K562 (cell line): Measurements from ENCODE around the gene ACSF3. TPM values are rescaled to one million over a fixed set of nuclear protein-coding genes. Genes with fewer than 3 reads are reported as not detected.

Source experiments
- ATAC-seq: fragments of 200-7000 bp; cut with Tn5 transposase; 3 replicates; pipeline ENCODE4 v1.9.1; 2020; ENCODE audit warnings: moderate library complexity
- BruUV-seq: library from RNA; stranded (reverse); fragments of 400-500 nt; replicated peaks from 2 replicates; lab custom pipeline; 2021; lab: Mats Ljungman, UMichigan
- CTCF ChIA-PET: fragments of 300-600 bp; formaldehyde crosslinking; extraction: SDS; loops from one replicate; lab custom pipeline; 2021; ENCODE audit warnings: low intra/inter-chr PET ratio; lab: Yijun Ruan, JAX
- POLR2A ChIA-PET: fragments of 300-600, 350-650 bp; sonication (Branson Sonifier 250); formaldehyde crosslinking; extraction: SDS; loops from one replicate; lab custom pipeline; 2021; ENCODE audit warnings: antibody characterized with exemption, inconsistent platforms; lab: Yijun Ruan, JAX
- DNase-seq, 4 experiments: peaks; one replicate each; pipeline versions ENCODE4 v3.0.0 to v3.0.0-alpha.2; 2011 to 2018; ENCODE audit warnings: low spot score in 3 of 4, mixed read lengths in 3 of 4; ENCODE audit errors: extremely low read depth in 1 of 4
- FAIRE-seq: peaks from 2 replicates; lab custom pipeline; 2011; peaks lifted over from hg19 to GRCh38; lab: Jason Lieb, UNC
- H2AFZ ChIP-seq: 2 replicates; pipeline ENCODE4 v1.6.0; 2011; ENCODE audit warnings: low read depth, low read length, control low read depth, inconsistent platforms
- H3K27ac ChIP-seq: fragments of 200-600 bp; 3 replicates; pipeline ENCODE4 v1.8.0; 2011; ENCODE audit warnings: low read depth, mild to moderate bottlenecking, control low read depth, inconsistent platforms, low read length, moderate library complexity, mixed read lengths; ENCODE audit errors: extremely low read depth
- H3K27me3 ChIP-seq, 2 experiments: fragments of 300-600 bp in 1 of 2; 2 replicates in 1 of 2; 3 replicates in 1 of 2; pipeline versions ENCODE4 v1.6.0 to v1.8.0; 2011; ENCODE audit warnings: inconsistent platforms in 2 of 2, low read length in 2 of 2, mild to moderate bottlenecking in 1 of 2, mixed read lengths in 1 of 2, moderate library complexity in 1 of 2; ENCODE audit not compliant: control insufficient read depth in 2 of 2, insufficient read depth in 2 of 2
- H3K36me3 ChIP-seq: fragments of 300-600 bp; 3 replicates; pipeline ENCODE4 v1.8.0; 2011; ENCODE audit warnings: mild to moderate bottlenecking, low read length, inconsistent platforms; ENCODE audit not compliant: control insufficient read depth, insufficient read depth
- H3K4me1 ChIP-seq, 2 experiments: fragments of 200-600 bp in 1 of 2; replicated peaks in 1 of 2; 2 replicates in 1 of 2; 3 replicates in 1 of 2; pipeline versions ENCODE4 v1.5.1 to v1.8.0; 2011; ENCODE audit warnings: inconsistent platforms in 2 of 2, low read length in 2 of 2, mild to moderate bottlenecking in 1 of 2, mixed read lengths in 1 of 2, moderate library complexity in 1 of 2; ENCODE audit not compliant: control insufficient read depth in 2 of 2, insufficient read depth in 2 of 2
- H3K4me2 ChIP-seq: 2 replicates; pipeline ENCODE4 v1.6.1; 2011; ENCODE audit warnings: low read length, control low read depth, inconsistent platforms, mixed read lengths; ENCODE audit not compliant: insufficient read depth
- H3K4me3 ChIP-seq: fragments of 200-600 bp; sonication (generic), shearing (Covaris generic); 2 replicates; pipeline ENCODE4 v1.5.1; 2016; ENCODE audit warnings: control low read depth, inconsistent platforms
- H3K79me2 ChIP-seq: fragments of 200-600 bp; 3 replicates; pipeline ENCODE4 v1.8.0; 2011; ENCODE audit warnings: low read length, inconsistent platforms; ENCODE audit not compliant: control insufficient read depth, insufficient read depth
- H3K9ac ChIP-seq, 2 experiments: 2 replicates each; pipeline versions ENCODE4 v1.6.0 to v1.6.1; 2011; ENCODE audit warnings: low read depth in 2 of 2, low read length in 2 of 2, control low read depth in 1 of 2, inconsistent platforms in 1 of 2, mild to moderate bottlenecking in 1 of 2, mixed read lengths in 1 of 2; ENCODE audit not compliant: insufficient read depth in 1 of 2
- H3K9me1 ChIP-seq: one replicate; pipeline ENCODE4 v1.6.0; 2011; ENCODE audit warnings: inconsistent platforms, mild to moderate bottlenecking, low read length, moderate library complexity; ENCODE audit not compliant: control insufficient read depth, insufficient read depth
- H3K9me3 ChIP-seq: replicated peaks from 2 replicates; pipeline ENCODE4 v1.5.1; 2011; ENCODE audit warnings: low read depth, low read length, inconsistent platforms; ENCODE audit not compliant: control insufficient read depth, insufficient read depth
- H4K20me1 ChIP-seq: replicated peaks from 2 replicates; pipeline ENCODE4 v1.6.1; 2011; ENCODE audit warnings: low read length, inconsistent platforms, mixed read lengths; ENCODE audit not compliant: control insufficient read depth, insufficient read depth
- CAMTA2 ChIP-seq: fragments of 250-450 bp; sonication (Bioruptor Pico); conservative IDR thresholded peaks from 2 replicates; pipeline ENCODE4 v1.5.1; 2022
- CHCHD3 ChIP-seq: fragments of 250-450 bp; sonication (Bioruptor Pico); IDR thresholded peaks from 2 replicates; pipeline ENCODE4 v2.1.2; 2022; ENCODE audit warnings: mild to moderate bottlenecking
- HCFC1 ChIP-seq: IDR thresholded peaks from 2 replicates; pipeline ENCODE4 v1.6.1; 2012; ENCODE audit warnings: low read depth, low read length, improper control_type of control experiment
- HDAC1 ChIP-seq, 2 experiments: fragments of 450-650 bp; IDR thresholded peaks; 2 replicates each; pipeline ENCODE4 v1.6.1; 2016 to 2017; ENCODE audit warnings: inconsistent platforms in 1 of 2, mild to moderate bottlenecking in 1 of 2, moderate library complexity in 1 of 2
- MCM7 ChIP-seq, 2 experiments: fragments of 450-650 bp; IDR thresholded peaks; 2 replicates each; pipeline ENCODE4 v1.6.1; 2016 to 2018
- MYC ChIP-seq, 2 experiments: fragments of 250-450 bp in 1 of 2; sonication (Bioruptor Pico) in 1 of 2; IDR thresholded peaks; 2 replicates each; pipeline versions ENCODE4 v1.5.1 to v1.6.1; 2012 to 2021; ENCODE audit warnings: low read depth in 2 of 2, borderline replicate concordance in 1 of 2, improper control_type of control experiment in 1 of 2, low read length in 1 of 2, mild to moderate bottlenecking in 1 of 2, moderate library complexity in 1 of 2
- PCBP1 ChIP-seq: fragments of 200-400 bp; formaldehyde crosslinking; IDR thresholded peaks from 2 replicates; pipeline ENCODE4 v1.6.1; 2018; ENCODE audit warnings: mild to moderate bottlenecking, low read depth, low read length; ENCODE audit not compliant: poor library complexity, severe bottlenecking
- RAD51 ChIP-seq: fragments of 450-650 bp; IDR thresholded peaks from 2 replicates; pipeline ENCODE4 v1.7.1; 2016; ENCODE audit warnings: low read depth, mild to moderate bottlenecking, borderline replicate concordance
- SPI1 ChIP-seq: IDR thresholded peaks from 2 replicates; pipeline ENCODE4 v1.6.1; 2011; ENCODE audit warnings: low read depth, low read length, control low read depth, borderline replicate concordance
- TAF15 ChIP-seq: fragments of 200-400 bp; formaldehyde crosslinking; IDR thresholded peaks from 2 replicates; pipeline ENCODE4 v1.6.1; 2017; ENCODE audit warnings: mild to moderate bottlenecking, low read depth, low read length, moderate library complexity
- TGIF2 ChIP-seq: sonication (generic); formaldehyde crosslinking; IDR thresholded peaks from 2 replicates; pipeline ENCODE4 v1.8.1; 2022; ENCODE audit warnings: mild to moderate bottlenecking, missing genetic modification reagents, moderate library complexity
- ZFP30 ChIP-seq: fragments of 250-450 bp; sonication (Bioruptor Pico); IDR thresholded peaks from 2 replicates; pipeline ENCODE4 v1.8.0; 2022; ENCODE audit warnings: moderate library complexity, mild to moderate bottlenecking, inconsistent platforms, borderline replicate concordance
- ZNF436 ChIP-seq: fragments of 250-450, 450-650 bp; sonication (Bioruptor Pico); formaldehyde crosslinking; IDR thresholded peaks from 2 replicates; pipeline ENCODE4 v1.7.0; 2020; ENCODE audit warnings: mild to moderate bottlenecking
- WGBS: fragments of 100-300 bp; shearing (Covaris generic); methylation state at CpG from one replicate; pipeline ENCODE4 v1.1.6; 2016; ENCODE audit warnings: low coverage, mixed read lengths; ENCODE audit not compliant: insufficient coverage; ENCODE audit errors: missing lambda C conversion rate; 5-methylcytosine and 5-hydroxymethylcytosine counted together
- in situ Hi-C: fragments of 300-500 bp; cut with MboI; formaldehyde crosslinking; loops from 4 replicates; pipeline ENCODE4 v1.15.0; 2018; ENCODE audit warnings: inconsistent platforms, mixed read lengths
- intact Hi-C: fragments of 100-400 bp; cut with micrococcal nuclease; formaldehyde crosslinking; loops from 2 replicates; pipeline ENCODE4 v1.14.2; 2022
- polyA plus RNA-seq, 8 experiments: library from polyadenylated mRNA; depleted of rRNA in 4 of 8; stranded (reverse) in 5 of 8; unstranded in 3 of 8; fragments of >200 nt; fragmentation: Nextera tagmentation in 2 of 8; fragmentation: Illumina TruSeq in 1 of 8; extraction: Ambion mirVana in 2 of 8; extraction: Trizol in 1 of 8; gene quantifications; 2 replicates each; pipeline versions ENCODE4 v1.2.1 to v1.2.3, GENCODE V29; 2011 to 2014; ENCODE audit warnings: inconsistent platforms in 1 of 8, missing spikeins in 1 of 8
- total RNA-seq, 7 experiments: library from RNA; depleted of rRNA in 6 of 7; stranded (reverse); fragments of >200 nt in 6 of 7; fragmentation: Illumina TruSeq in 2 of 7; extraction: Trizol in 2 of 7; gene quantifications; 2 replicates each; pipeline versions ENCODE4 v1.2.1 to v1.2.3, GENCODE V29; 2011 to 2021; ENCODE audit warnings: low replicate concordance in 1 of 7
- TF ChIP-seq, protein P1 (sequence below): fragments of 150-350 bp; IDR thresholded peaks from 2 replicates; pipeline ENCODE4 v1.6.1; 2014; ENCODE audit warnings: low read depth, mild to moderate bottlenecking, low read length, borderline replicate concordance
- TF ChIP-seq, protein P2 (sequence below): fragments of 250-450 bp; sonication (Bioruptor Pico); IDR thresholded peaks from 2 replicates; pipeline ENCODE4 v1.9.0; 2021; ENCODE audit warnings: mild to moderate bottlenecking, inconsistent platforms

The ACSF3 gene
- total and polyA plus RNA-seq, 9 of the 15 experiments (the other 6 are each of a cell fraction or from before 2014, with no cell fraction given): 0.77 to 32.8 (median 14.7) TPM

DNA sequence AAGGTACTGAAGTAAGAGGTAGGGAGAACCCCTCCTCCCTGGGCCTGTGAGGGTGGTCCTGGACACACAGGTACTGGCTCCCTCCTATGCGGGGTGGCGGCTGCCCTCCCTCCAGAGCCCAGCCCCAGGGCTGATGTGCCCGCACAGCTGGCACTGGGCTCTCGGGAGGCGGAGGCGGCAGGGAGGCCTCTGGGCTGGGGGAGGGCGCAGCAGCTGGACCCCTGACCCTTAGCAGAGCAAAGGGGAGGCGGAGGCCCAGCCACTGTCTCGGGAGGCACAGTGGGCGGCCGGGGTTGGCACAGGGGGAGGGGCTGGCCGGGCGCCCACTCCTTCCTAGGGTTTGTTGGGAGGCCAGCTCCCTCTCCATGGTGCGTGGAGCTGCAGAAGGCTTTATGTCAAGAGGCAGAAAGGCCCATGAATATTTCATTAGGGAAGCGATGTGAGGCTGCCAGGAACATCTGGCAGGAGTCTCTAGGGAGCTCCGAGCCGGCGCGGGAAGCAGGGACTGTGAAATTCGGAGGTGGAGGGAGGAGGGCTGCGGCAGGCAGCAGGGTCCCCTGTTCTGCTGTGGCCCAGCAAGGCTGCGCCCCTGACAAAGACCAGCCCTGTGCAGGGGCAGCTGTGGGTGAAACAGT, 44.1 kb upstream of the ACSF3 start:
- intact Hi-C loops (loop anchor here (5.0 kb wide), 1 partner anchor 47 kb away; no protein-coding TSS in a partner anchor), in situ Hi-C loops (loop anchor here (5.0 kb wide), 1 partner anchor 47 kb away; no protein-coding TSS in a partner anchor)
- CTCF ChIA-PET: no interaction called here
- no peaks in the 10 kb centered on the region for H3K9me3 ChIP-seq
- H3K4me3 ChIP-seq: no peak overlapping the region
- H3K36me3 ChIP-seq: no peaks in the 10 kb centered on the region
- H2AFZ ChIP-seq: no peak overlapping the region
- peaks cover 23% of the 10 kb centered on the region for H4K20me1 ChIP-seq
- no peak overlapping the region for H3K27ac ChIP-seq
- H3K4me2 ChIP-seq: no peak overlapping the region
- no peak overlapping the region for H3K9ac ChIP-seq
- FAIRE-seq: no peak
- peaks cover 0 to 74% of the 10 kb centered on the region in 2 experiments; a peak in 3 of 5 replicates for H3K4me1 ChIP-seq
- H3K9me1 ChIP-seq: no peaks in the 10 kb centered on the region
- no TSS peak for BruUV-seq
- no peak for ATAC-seq
- peaks cover 18 to 48% of the 10 kb centered on the region in 2 experiments for H3K27me3 ChIP-seq
- DNase-seq: no peak
- no peaks in the 10 kb centered on the region for H3K79me2 ChIP-seq
- 24% methylated on average over 19 of the region's 22 CpGs for WGBS
- TF ChIP-seq, protein P1, sequence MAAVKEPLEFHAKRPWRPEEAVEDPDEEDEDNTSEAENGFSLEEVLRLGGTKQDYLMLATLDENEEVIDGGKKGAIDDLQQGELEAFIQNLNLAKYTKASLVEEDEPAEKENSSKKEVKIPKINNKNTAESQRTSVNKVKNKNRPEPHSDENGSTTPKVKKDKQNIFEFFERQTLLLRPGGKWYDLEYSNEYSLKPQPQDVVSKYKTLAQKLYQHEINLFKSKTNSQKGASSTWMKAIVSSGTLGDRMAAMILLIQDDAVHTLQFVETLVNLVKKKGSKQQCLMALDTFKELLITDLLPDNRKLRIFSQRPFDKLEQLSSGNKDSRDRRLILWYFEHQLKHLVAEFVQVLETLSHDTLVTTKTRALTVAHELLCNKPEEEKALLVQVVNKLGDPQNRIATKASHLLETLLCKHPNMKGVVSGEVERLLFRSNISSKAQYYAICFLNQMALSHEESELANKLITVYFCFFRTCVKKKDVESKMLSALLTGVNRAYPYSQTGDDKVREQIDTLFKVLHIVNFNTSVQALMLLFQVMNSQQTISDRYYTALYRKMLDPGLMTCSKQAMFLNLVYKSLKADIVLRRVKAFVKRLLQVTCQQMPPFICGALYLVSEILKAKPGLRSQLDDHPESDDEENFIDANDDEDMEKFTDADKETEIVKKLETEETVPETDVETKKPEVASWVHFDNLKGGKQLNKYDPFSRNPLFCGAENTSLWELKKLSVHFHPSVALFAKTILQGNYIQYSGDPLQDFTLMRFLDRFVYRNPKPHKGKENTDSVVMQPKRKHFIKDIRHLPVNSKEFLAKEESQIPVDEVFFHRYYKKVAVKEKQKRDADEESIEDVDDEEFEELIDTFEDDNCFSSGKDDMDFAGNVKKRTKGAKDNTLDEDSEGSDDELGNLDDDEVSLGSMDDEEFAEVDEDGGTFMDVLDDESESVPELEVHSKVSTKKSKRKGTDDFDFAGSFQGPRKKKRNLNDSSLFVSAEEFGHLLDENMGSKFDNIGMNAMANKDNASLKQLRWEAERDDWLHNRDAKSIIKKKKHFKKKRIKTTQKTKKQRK: no peak
- TF ChIP-seq HDAC1 (IDR thresholded peaks at IDR 0.05) (no peak), ZNF436 (CRISPR knock-in tag) (no peak), RAD51 (no peak), TGIF2 (CRISPR knock-in tag) (no peak), CAMTA2 (no peak), CHCHD3 (CRISPR knock-in tag) (no peak), ZFP30 (CRISPR knock-in tag) (no peak), SPI1 (no peak), TAF15 (no peak), PCBP1 (no peak), MYC (IDR thresholded peaks at IDR 0.05; ENCODE audit: low read depth, low read length) (no peak), MYC (CRISPR knock-in tag; IDR thresholded peaks at IDR 0.05; ENCODE audit: borderline replicate concordance, low read depth) (no peak), MCM7 (IDR thresholded peaks at IDR 0.05) (no peak), HCFC1 (no peak)
- TF ChIP-seq, protein P2, sequence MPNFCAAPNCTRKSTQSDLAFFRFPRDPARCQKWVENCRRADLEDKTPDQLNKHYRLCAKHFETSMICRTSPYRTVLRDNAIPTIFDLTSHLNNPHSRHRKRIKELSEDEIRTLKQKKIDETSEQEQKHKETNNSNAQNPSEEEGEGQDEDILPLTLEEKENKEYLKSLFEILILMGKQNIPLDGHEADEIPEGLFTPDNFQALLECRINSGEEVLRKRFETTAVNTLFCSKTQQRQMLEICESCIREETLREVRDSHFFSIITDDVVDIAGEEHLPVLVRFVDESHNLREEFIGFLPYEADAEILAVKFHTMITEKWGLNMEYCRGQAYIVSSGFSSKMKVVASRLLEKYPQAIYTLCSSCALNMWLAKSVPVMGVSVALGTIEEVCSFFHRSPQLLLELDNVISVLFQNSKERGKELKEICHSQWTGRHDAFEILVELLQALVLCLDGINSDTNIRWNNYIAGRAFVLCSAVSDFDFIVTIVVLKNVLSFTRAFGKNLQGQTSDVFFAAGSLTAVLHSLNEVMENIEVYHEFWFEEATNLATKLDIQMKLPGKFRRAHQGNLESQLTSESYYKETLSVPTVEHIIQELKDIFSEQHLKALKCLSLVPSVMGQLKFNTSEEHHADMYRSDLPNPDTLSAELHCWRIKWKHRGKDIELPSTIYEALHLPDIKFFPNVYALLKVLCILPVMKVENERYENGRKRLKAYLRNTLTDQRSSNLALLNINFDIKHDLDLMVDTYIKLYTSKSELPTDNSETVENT (CRISPR knock-in tag): no peak
- POLR2A ChIA-PET: no interaction called here
